22Rv1 (cell line): ENCODE measurements around the gene ANKRD28.

Source experiments
- CTCF ChIP-seq: fragments of 450-650 bp; IDR thresholded peaks from 2 replicates; pipeline ENCODE4 v1.5.1; 2017; ENCODE audit warnings: mild to moderate bottlenecking
- ZFX ChIP-seq: fragments of 450-650 bp; IDR thresholded peaks from 2 replicates; pipeline ENCODE4 v1.6.1; 2017; ENCODE audit warnings: antibody characterized with exemption, borderline replicate concordance

- TF ChIP-seq CTCF (no peak), ZFX (no peak)
Measured at GRCh38 chr3:15633766-15634598, 163.8 kb downstream of the ANKRD28 start.
